Stimulated activated CD8-positive, alpha-beta memory T cell treated with anti-CD3 and anti-CD28 coated beads, Interleukin-15, amount 100 ng/mL, for 24 hours (primary cell): ENCODE measurements around the gene FUOM.
"Not testable (repeated sequence)": the region's sequence is repeated elsewhere in the genome, so short reads cannot be mapped to it uniquely, and the experiment has no call there.

Source experiments
- DNase-seq: peaks from one replicate; pipeline ENCODE4 v3.0.0-alpha.2; 2020; ENCODE audit warnings: low read depth

The FUOM gene

GRCh38 chr10:133328358-133329343, 29.2 kb downstream of the FUOM start:
- no peak for DNase-seq

GRCh38 chr10:133327651-133328357, 30.0 kb downstream of the FUOM start:
- DNase-seq, result no peak

GRCh38 chr10:133326745-133327650, 30.8 kb downstream of the FUOM start:
- no peak for DNase-seq

GRCh38 chr10:133326223-133326551, 31.6 kb downstream of the FUOM start:
- no peak for DNase-seq

- no peak for DNase-seq
Observed at GRCh38 chr10:133325440-133326222, 32.2 kb downstream of the FUOM start.

- DNase-seq, result no peak
Observed at GRCh38 chr10:133324857-133325260, 33.0 kb downstream of the FUOM start.

- peak; percentile 31 for DNase-seq
Observed at GRCh38 chr10:133324198-133324792, 33.5 kb downstream of the FUOM start.

- not testable (repeated sequence) for DNase-seq
Observed at GRCh38 chr10:133322064-133322709, 35.6 kb downstream of the FUOM start.

GRCh38 chr10:133320852-133321422, 36.9 kb downstream of the FUOM start:
- DNase-seq, result not testable (repeated sequence)

GRCh38 chr10:133318494-133319127, 39.2 kb downstream of the FUOM start:
- peak; percentile 41 for DNase-seq

- DNase-seq, result no peak
Observed at GRCh38 chr10:133316732-133317131, 41.1 kb downstream of the FUOM start.

GRCh38 chr10:133316266-133316665, 41.6 kb downstream of the FUOM start:
- no peak for DNase-seq

GRCh38 chr10:133315847-133316246, 42.0 kb downstream of the FUOM start:
- no peak for DNase-seq

GRCh38 chr10:133314911-133315310, 42.9 kb downstream of the FUOM start:
- DNase-seq, result no peak

GRCh38 chr10:133313192-133313591, 44.6 kb downstream of the FUOM start:
- no peak for DNase-seq

GRCh38 chr10:133312769-133313145, 45.1 kb downstream of the FUOM start:
- no peak for DNase-seq

GRCh38 chr10:133312016-133312768, 45.6 kb downstream of the FUOM start:
- DNase-seq, result no peak

- DNase-seq, result no peak
Observed at GRCh38 chr10:133311570-133311969, 46.2 kb downstream of the FUOM start.

- no peak for DNase-seq
Observed at GRCh38 chr10:133310789-133311188, 47.0 kb downstream of the FUOM start.
